Large intestine (tissue), 12 donors: ENCODE measurements around the gene TMEM171. TPM values are rescaled to one million over a fixed set of nuclear protein-coding genes. Genes with fewer than 3 reads are reported as not detected.

Experiments
- DNase-seq, 2 donors: peaks; one replicate each; pipeline versions ENCODE4 v3.0.0 to v3.0.0-alpha.2; 2013
- H3K27ac ChIP-seq: one replicate; pipeline ENCODE4 v1.5.1; 2013; ENCODE audit warnings: low read length
- H3K27me3 ChIP-seq: 2 replicates; pipeline ENCODE4 v1.6.1; 2013; ENCODE audit warnings: low read length; ENCODE audit not compliant: control insufficient read depth, insufficient read depth
- H3K36me3 ChIP-seq: 2 replicates; pipeline ENCODE4 v1.6.1; 2013; ENCODE audit warnings: low read length; ENCODE audit not compliant: control insufficient read depth, insufficient read depth
- H3K4me1 ChIP-seq: one replicate; pipeline ENCODE4 v1.6.1; 2013; ENCODE audit warnings: low read length; ENCODE audit not compliant: control insufficient read depth, insufficient read depth
- H3K4me3 ChIP-seq: one replicate; pipeline ENCODE4 v1.5.1; 2013; ENCODE audit warnings: low read length
- H3K9me3 ChIP-seq: one replicate; pipeline ENCODE4 v1.6.1; 2013; ENCODE audit warnings: mild to moderate bottlenecking, low read depth, low read length, moderate library complexity; ENCODE audit not compliant: control insufficient read depth
- WGBS: methylation state at CpG from one replicate; pipeline ENCODE4 v1.1.5; 2013; ENCODE audit warnings: low lambda C conversion rate; ENCODE audit not compliant: insufficient coverage; 5-methylcytosine and 5-hydroxymethylcytosine counted together
- long read RNA-seq, 11 donors: transcript quantifications; one replicate each; lab custom pipeline, GENCODE V29; 2026
- polyA plus RNA-seq: library from polyadenylated mRNA; unstranded; fragments of 120-200 nt; gene quantifications from one replicate; pipeline ENCODE4 v1.2.1, GENCODE V29; 2013

TMEM171 gene, protein sequence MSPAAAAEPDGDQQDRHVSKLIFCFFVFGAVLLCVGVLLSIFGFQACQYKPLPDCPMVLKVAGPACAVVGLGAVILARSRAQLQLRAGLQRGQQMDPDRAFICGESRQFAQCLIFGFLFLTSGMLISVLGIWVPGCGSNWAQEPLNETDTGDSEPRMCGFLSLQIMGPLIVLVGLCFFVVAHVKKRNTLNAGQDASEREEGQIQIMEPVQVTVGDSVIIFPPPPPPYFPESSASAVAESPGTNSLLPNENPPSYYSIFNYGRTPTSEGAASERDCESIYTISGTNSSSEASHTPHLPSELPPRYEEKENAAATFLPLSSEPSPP
- 13.7 TPM for polyA plus RNA-seq
- long read RNA-seq, donor 1, partial matches to known transcripts, result 0 of 4 reads
- long read RNA-seq, donor 1, other reads (novel, unspliced or antisense), result 0 of 4 reads
- long read RNA-seq, donor 2, transcript TMEM171-202 (4 exons, 1,535 nt), result major isoform, 14 of 15 reads
- long read RNA-seq, donor 2, partial matches to known transcripts, result 0 of 15 reads
- long read RNA-seq, donor 2, other reads (novel, unspliced or antisense), result 0 of 15 reads
- long read RNA-seq, donor 3, transcript TMEM171-202 (4 exons, 1,535 nt), result major isoform, 6 of 7 reads
- long read RNA-seq, donor 3, partial matches to known transcripts, result 0 of 7 reads
- long read RNA-seq, donor 3, other reads (novel, unspliced or antisense), result 0 of 7 reads
- long read RNA-seq, donor 4, result 0 reads
- long read RNA-seq, donor 5, partial matches to known transcripts, result 0 of 1 reads
- long read RNA-seq, donor 5, other reads (novel, unspliced or antisense), result 0 of 1 reads
- long read RNA-seq, donor 6, partial matches to known transcripts, result 0 of 6 reads
- long read RNA-seq, donor 6, other reads (novel, unspliced or antisense), result 0 of 6 reads
- long read RNA-seq, donor 7, result 0 reads
- long read RNA-seq, donor 8, partial matches to known transcripts, result 0 of 7 reads
- long read RNA-seq, donor 8, other reads (novel, unspliced or antisense), result 0 of 7 reads
- long read RNA-seq, donor 9, partial matches to known transcripts, result 0 of 4 reads
- long read RNA-seq, donor 9, other reads (novel, unspliced or antisense), result 0 of 4 reads
- long read RNA-seq, donor 10, transcript TMEM171-202 (4 exons, 1,535 nt), result major isoform, 6 of 8 reads
- long read RNA-seq, donor 10, partial matches to known transcripts, result 0 of 8 reads
- long read RNA-seq, donor 10, other reads (novel, unspliced or antisense), result 0 of 8 reads
- long read RNA-seq, donor 11, partial matches to known transcripts, result 0 of 6 reads
- long read RNA-seq, donor 11, other reads (novel, unspliced or antisense), result 0 of 6 reads

- peaks cover 13% of the 10 kb centered on the region for H3K36me3 ChIP-seq
- peaks cover 8% of the 10 kb centered on the region for H3K27me3 ChIP-seq
- peaks cover 30% of the 10 kb centered on the region for H3K4me1 ChIP-seq
- no peaks in the 10 kb centered on the region for H3K9me3 ChIP-seq
- no CpG with 5 or more reads among the region's 94 CpGs for WGBS
- DNase-seq, result peak; percentile 67 to 87
- peak within 1 kb of the TSS; percentile 65 for H3K27ac ChIP-seq
- H3K4me3 ChIP-seq, result peak within 1 kb of the TSS; percentile 62
These were observed at the start of gene TMEM171 for GRCh38 chr5:73120222-73121118. TSS of gene TMEM171 (plus strand) at chr5:73120575. CDS start at chr5:73123374, 2,799 bp downstream.

DNA sequence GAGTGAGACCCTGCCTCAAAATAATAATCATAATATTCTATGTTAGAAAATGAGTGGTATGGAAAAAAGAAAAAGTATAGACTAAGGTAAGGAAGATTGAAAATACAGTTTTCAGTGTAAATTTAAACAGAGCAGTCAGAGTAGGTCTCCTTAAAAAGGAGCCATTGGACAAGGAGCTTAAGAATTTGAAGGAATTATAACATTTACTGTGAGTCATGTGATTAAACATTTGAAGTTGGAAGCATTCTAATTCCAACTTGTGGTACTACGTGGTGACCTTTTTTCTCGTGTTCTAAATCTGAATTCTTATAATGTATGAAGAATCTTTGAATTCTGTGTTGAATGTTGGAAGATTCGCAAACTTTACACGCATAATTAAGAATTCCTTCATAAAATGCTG, 39.3 kb upstream of the TMEM171 start:
- no peak overlapping the region for H3K4me3 ChIP-seq
- H3K4me1 ChIP-seq, result no peaks in the 10 kb centered on the region
- H3K27me3 ChIP-seq, result no peaks in the 10 kb centered on the region
- H3K9me3 ChIP-seq, result no peaks in the 10 kb centered on the region
- H3K36me3 ChIP-seq, result peaks cover 33% of the 10 kb centered on the region
- no peak overlapping the region for H3K27ac ChIP-seq
- no peak for DNase-seq
- WGBS, result 88% methylated on average over 4 of the region's 4 CpGs

DNA sequence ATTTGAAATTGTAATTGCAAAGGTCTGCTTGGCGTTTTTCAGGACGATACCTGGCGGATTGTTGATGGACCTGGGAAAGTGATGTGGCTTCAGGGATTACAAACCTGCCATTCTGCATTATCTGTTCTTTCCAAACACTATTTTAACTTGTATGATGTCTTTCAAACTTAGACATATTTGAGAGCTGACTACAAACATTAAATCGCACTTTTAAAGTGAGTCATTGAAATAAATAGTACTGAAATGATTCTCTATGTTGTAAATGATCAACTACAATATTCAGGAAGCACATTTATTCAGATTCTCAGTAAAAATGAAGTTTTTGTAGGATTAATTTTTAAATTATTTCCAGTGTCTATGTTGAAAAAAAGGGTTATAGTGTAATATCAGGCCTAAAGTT, 32.3 kb upstream of the TMEM171 start:
- 100% methylated on average over 1 of the region's 4 CpGs for WGBS
- peak in 1 of 2 donors; percentile 12 for DNase-seq
- peaks cover 22% of the 10 kb centered on the region for H3K36me3 ChIP-seq
- no peak overlapping the region for H3K27ac ChIP-seq
- no peaks in the 10 kb centered on the region for H3K27me3 ChIP-seq
- H3K9me3 ChIP-seq, result no peaks in the 10 kb centered on the region
- H3K4me1 ChIP-seq, result no peaks in the 10 kb centered on the region
- H3K4me3 ChIP-seq, result no peak overlapping the region

GRCh38 chr5:73093943-73094342, 26.4 kb upstream of the TMEM171 start:
- DNase-seq, result no peak
- H3K4me1 ChIP-seq, result peaks cover 7% of the 10 kb centered on the region
- no peaks in the 10 kb centered on the region for H3K27me3 ChIP-seq
- H3K27ac ChIP-seq, result no peak overlapping the region
- H3K4me3 ChIP-seq, result no peak overlapping the region
- no CpG with 5 or more reads among the region's 7 CpGs for WGBS
- no peaks in the 10 kb centered on the region for H3K36me3 ChIP-seq
- H3K9me3 ChIP-seq, result no peaks in the 10 kb centered on the region

DNA sequence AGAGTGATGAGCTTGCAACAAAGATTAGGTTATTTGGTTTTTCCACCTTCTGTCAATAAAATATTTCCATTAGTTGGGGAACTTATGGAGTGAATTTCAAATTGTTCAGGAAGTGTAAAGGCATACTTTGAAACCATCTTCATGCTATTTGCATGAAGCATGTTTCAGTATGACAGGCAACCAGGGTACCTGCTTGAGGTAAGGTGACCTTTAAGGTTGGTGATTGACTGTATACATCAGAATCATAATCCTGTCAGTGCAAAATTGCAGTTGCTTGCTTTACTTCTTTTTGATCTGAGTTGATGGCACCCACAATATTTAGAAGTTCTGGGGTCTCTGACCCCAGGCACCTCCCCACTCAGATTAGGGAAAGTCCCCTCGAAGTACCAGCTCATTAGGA, 26.0 kb upstream of the TMEM171 start:
- WGBS, result no CpG with 5 or more reads among the region's 1 CpG
- Histone ChIP-seq H3K36me3 (no peaks in the 10 kb centered on the region), H3K4me1 (peaks cover 8% of the 10 kb centered on the region), H3K4me3 (no peak overlapping the region), H3K9me3 (no peaks in the 10 kb centered on the region), H3K27me3 (no peaks in the 10 kb centered on the region), H3K27ac (no peak overlapping the region)
- no peak for DNase-seq

GRCh38 chr5:73095564-73096238, 24.7 kb upstream of the TMEM171 start:
- WGBS, result 100% methylated on average over 1 of the region's 6 CpGs
- DNase-seq, result no peak
- Histone ChIP-seq H3K27me3 (no peaks in the 10 kb centered on the region), H3K36me3 (no peaks in the 10 kb centered on the region), H3K4me1 (peaks cover 8% of the 10 kb centered on the region), H3K9me3 (no peaks in the 10 kb centered on the region), H3K4me3 (no peak overlapping the region), H3K27ac (no peak overlapping the region)

GRCh38 chr5:73096239-73096575, 24.2 kb upstream of the TMEM171 start:
- H3K27ac ChIP-seq, result peak overlapping the region; percentile 21
- H3K36me3 ChIP-seq, result no peaks in the 10 kb centered on the region
- no peaks in the 10 kb centered on the region for H3K27me3 ChIP-seq
- H3K4me3 ChIP-seq, result no peak overlapping the region
- no CpG with 5 or more reads among the region's 1 CpG for WGBS
- peaks cover 8% of the 10 kb centered on the region for H3K4me1 ChIP-seq
- no peak for DNase-seq
- no peaks in the 10 kb centered on the region for H3K9me3 ChIP-seq

- H3K27ac ChIP-seq, result no peak overlapping the region
- no peaks in the 10 kb centered on the region for H3K9me3 ChIP-seq
- WGBS, result 85% methylated on average over 2 of the region's 2 CpGs
- H3K27me3 ChIP-seq, result no peaks in the 10 kb centered on the region
- DNase-seq, result no peak
- H3K4me3 ChIP-seq, result no peak overlapping the region
- H3K36me3 ChIP-seq, result no peaks in the 10 kb centered on the region
- H3K4me1 ChIP-seq, result peaks cover 8% of the 10 kb centered on the region
These were observed 22.6 kb upstream of the TMEM171 start for GRCh38 chr5:73097740-73098139.

- no peaks in the 10 kb centered on the region for H3K9me3 ChIP-seq
These were observed 20.3 kb upstream of the TMEM171 start for GRCh38 chr5:73100109-73100508.

More at GRCh38 chr5:73100109-73100508, 20.3 kb upstream of the TMEM171 start:
- Histone ChIP-seq H3K27me3 (no peaks in the 10 kb centered on the region), H3K36me3 (no peaks in the 10 kb centered on the region), H3K4me1 (peaks cover 8% of the 10 kb centered on the region), H3K27ac (no peak overlapping the region), H3K4me3 (no peak overlapping the region)
- no CpG with 5 or more reads among the region's 4 CpGs for WGBS
- DNase-seq, result no peak
